ENCODE results near the gene PGLYRP3.

GRCh38 chr1:153307221-153307600 lies 5.5 kb downstream of the PGLYRP3 start:
- no peak for TF ChIP-seq POLR2A (IDR thresholded peaks at IDR 0.05)
- TF ChIP-seq CTCF (IDR thresholded peaks at IDR 0.05) = no peak
